ENCODE results near the gene C1orf21. TPM values are rescaled to one million over a fixed set of nuclear protein-coding genes. Genes with fewer than 3 reads are reported as not detected.

C1orf21 gene
- polyA plus RNA-seq, 3 donors from 2014 or later: 119 to 149 (median 130) TPM

GRCh38 chr1:184368354-184368753 is 18.5 kb upstream of the C1orf21 start:
- Mint-ChIP-seq H3K4me3 (no peak overlapping the region), H3K4me1 (no peaks in the 10 kb centered on the region), H3K27ac (no peak overlapping the region), H3K27me3 (ENCODE audit: low read depth in 3 of 3) (peaks cover 4 to 7% (median 4%) of the 10 kb centered on the region in 3 donors), H3K36me3 (no peaks in the 10 kb centered on the region), H3K9me3 (no peaks in the 10 kb centered on the region)
- DNase-seq: no peak

GRCh38 chr1:184370850-184371249 is 16.0 kb upstream of the C1orf21 start:
- H3K4me3 Mint-ChIP-seq: no peak overlapping the region
- no peaks in the 10 kb centered on the region for H3K4me1 Mint-ChIP-seq
- no peaks in the 10 kb centered on the region for H3K9me3 Mint-ChIP-seq
- no peaks in the 10 kb centered on the region for H3K36me3 Mint-ChIP-seq
- H3K27me3 Mint-ChIP-seq (ENCODE audit: low read depth in 3 of 3): peaks cover 2 to 4% (median 4%) of the 10 kb centered on the region in 3 donors
- no peak overlapping the region for H3K27ac Mint-ChIP-seq
- no peak for DNase-seq

GRCh38 chr1:184373155-184373554 is 13.7 kb upstream of the C1orf21 start:
- Mint-ChIP-seq H3K4me1 (peaks cover 0 to 1% of the 10 kb centered on the region in 2 donors), H3K27ac (no peak overlapping the region), H3K27me3 (ENCODE audit: low read depth in 3 of 3) (peaks cover 2 to 4% (median 4%) of the 10 kb centered on the region in 3 donors), H3K36me3 (no peaks in the 10 kb centered on the region), H3K9me3 (no peaks in the 10 kb centered on the region), H3K4me3 (no peak overlapping the region)
- DNase-seq: no peak

GRCh38 chr1:184376369-184376768 is 10.5 kb upstream of the C1orf21 start:
- Mint-ChIP-seq H3K27me3 (ENCODE audit: low read depth in 3 of 3) (peaks cover 2 to 8% (median 3%) of the 10 kb centered on the region in 3 donors), H3K4me1 (peaks cover 29 to 33% of the 10 kb centered on the region in 2 donors), H3K4me3 (no peak overlapping the region), H3K27ac (no peak overlapping the region), H3K36me3 (no peaks in the 10 kb centered on the region), H3K9me3 (no peaks in the 10 kb centered on the region)
- DNase-seq: no peak

DNA sequence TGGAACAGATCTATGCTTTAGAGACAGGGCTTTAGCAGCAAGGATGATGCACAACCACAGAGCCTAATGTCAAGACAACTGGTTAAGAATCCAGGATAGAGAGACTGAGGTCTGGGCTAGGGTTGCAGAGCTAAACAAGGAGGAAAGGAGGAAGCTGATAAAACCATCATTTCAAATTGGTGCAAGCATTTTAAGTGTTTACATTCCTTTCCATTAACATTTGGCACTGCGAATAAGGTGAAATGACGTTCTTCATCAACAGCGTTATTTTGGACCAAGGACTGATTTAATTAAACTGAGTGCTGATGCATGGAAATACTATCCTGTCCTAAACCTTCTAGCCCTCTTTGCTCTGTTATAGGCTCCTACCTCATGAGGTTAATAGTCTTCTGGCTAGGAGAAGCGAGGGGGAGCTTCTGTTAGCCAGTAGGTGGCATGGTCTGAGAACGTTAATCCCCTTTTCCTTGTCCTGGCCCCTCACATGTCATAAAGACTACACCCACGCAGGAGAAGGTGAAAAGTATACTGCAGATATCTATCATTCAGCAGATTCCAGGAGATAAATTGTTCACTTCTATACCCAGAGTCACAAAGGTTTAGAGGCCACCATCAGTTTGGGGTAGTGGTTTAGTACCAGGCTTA is 7.6 kb upstream of the C1orf21 start:
- no peaks in the 10 kb centered on the region for H3K36me3 Mint-ChIP-seq
- no peak for DNase-seq
- peaks cover 3 to 7% (median 4%) of the 10 kb centered on the region in 3 donors for H3K27me3 Mint-ChIP-seq (ENCODE audit: low read depth in 3 of 3)

DNA sequence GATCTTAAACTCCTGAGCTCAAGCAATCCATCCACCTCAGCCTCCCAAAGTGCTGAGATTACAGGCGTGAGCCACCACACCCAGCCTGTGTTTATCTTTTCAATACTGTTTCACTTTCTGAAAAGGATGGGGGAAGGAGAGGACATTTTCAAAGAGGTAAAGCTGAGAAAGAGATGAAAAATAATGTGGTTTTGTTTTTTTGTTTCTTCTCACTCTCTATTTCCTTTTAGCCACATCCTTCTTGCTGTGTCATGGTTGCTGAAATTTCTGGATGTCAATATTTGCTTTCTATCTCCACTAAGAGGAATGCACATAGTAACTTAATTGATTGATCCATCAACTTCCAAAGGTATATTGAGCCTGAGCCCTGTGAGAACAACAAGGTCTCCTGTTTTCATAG is 6.4 kb upstream of the C1orf21 start:
- peaks cover 33% of the 10 kb centered on the region in 2 donors for H3K4me1 Mint-ChIP-seq
- DNase-seq: peak; percentile 66 to 71 (median 69)
- H3K4me3 Mint-ChIP-seq: peak overlapping the region; percentile 4 to 63 (median 48)
- H3K9me3 Mint-ChIP-seq: no peaks in the 10 kb centered on the region
- no peaks in the 10 kb centered on the region for H3K36me3 Mint-ChIP-seq
- H3K27ac Mint-ChIP-seq: peak overlapping the region; percentile 71 to 83 (median 80)
- peaks cover 4 to 7% (median 6%) of the 10 kb centered on the region in 3 donors for H3K27me3 Mint-ChIP-seq (ENCODE audit: low read depth in 3 of 3)

More for the DNA sequence above, 7.6 kb upstream of the C1orf21 start:
- peak overlapping the region in 3 of 5 donors; percentile 22 to 33 (median 24) for H3K4me3 Mint-ChIP-seq
- H3K4me1 Mint-ChIP-seq: peaks cover 31 to 33% of the 10 kb centered on the region in 2 donors
- no peaks in the 10 kb centered on the region for H3K9me3 Mint-ChIP-seq
- peak overlapping the region in 3 of 6 donors; percentile 38 to 77 (median 43) for H3K27ac Mint-ChIP-seq

DNA sequence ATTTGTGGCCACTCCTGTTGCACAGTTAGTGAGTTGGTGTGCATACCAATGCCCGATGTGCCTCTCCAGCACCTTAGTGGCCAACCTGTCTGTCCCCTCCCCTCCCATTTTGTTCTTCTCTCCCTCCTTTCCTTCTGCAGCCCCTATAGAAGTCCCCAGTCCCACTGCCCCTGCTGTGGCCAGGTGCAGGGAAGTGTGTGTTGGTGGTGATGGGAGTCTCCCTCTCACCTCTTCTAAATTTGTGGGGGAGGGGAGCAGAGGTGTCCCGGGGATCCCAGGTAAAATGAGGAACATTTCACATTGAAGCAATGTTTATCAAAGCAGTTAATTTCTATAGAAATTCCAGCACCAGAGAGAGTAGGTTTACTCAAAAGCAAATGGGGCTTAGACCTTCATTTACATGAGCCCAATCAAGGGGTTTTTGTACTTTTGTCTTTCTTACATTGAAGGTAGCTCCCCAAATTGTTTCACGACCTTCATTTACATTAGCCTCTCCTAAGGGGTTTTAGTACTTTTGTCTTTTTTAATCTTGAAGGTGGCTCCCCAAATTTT is 3.0 kb upstream of the C1orf21 start:
- Mint-ChIP-seq H3K27ac (peak overlapping the region in 1 of 6 donors; percentile 37), H3K36me3 (no peaks in the 10 kb centered on the region), H3K4me3 (no peak overlapping the region), H3K27me3 (ENCODE audit: low read depth in 3 of 3) (peaks cover 11 to 36% (median 36%) of the 10 kb centered on the region in 3 donors), H3K9me3 (no peaks in the 10 kb centered on the region), H3K4me1 (peaks cover 42 to 44% of the 10 kb centered on the region in 2 donors)
- DNase-seq: no peak

- Mint-ChIP-seq H3K9me3 (no peaks in the 10 kb centered on the region), H3K27ac (peak overlapping the region; percentile 79 to 100 (median 95)), H3K4me3 (peak overlapping the region; percentile 83 to 96 (median 94)), H3K27me3 (ENCODE audit: low read depth in 3 of 3) (peaks cover 9 to 37% (median 33%) of the 10 kb centered on the region in 3 donors), H3K36me3 (no peaks in the 10 kb centered on the region), H3K4me1 (peaks cover 42 to 44% of the 10 kb centered on the region in 2 donors)
- no peak for DNase-seq
These were observed 941 bp upstream of the C1orf21 start for GRCh38 chr1:184385865-184386311.

GRCh38 chr1:184387069-184387475 is 243 bp downstream of the C1orf21 start:
- Mint-ChIP-seq H3K27me3 (ENCODE audit: low read depth in 3 of 3) (peaks cover 9 to 37% (median 33%) of the 10 kb centered on the region in 3 donors), H3K9me3 (no peaks in the 10 kb centered on the region), H3K36me3 (no peaks in the 10 kb centered on the region), H3K27ac (peak overlapping the region; percentile 86 to 100 (median 96)), H3K4me3 (peak overlapping the region; percentile 75 to 96 (median 94)), H3K4me1 (peaks cover 46 to 48% of the 10 kb centered on the region in 2 donors)
- DNase-seq: no peak

DNA sequence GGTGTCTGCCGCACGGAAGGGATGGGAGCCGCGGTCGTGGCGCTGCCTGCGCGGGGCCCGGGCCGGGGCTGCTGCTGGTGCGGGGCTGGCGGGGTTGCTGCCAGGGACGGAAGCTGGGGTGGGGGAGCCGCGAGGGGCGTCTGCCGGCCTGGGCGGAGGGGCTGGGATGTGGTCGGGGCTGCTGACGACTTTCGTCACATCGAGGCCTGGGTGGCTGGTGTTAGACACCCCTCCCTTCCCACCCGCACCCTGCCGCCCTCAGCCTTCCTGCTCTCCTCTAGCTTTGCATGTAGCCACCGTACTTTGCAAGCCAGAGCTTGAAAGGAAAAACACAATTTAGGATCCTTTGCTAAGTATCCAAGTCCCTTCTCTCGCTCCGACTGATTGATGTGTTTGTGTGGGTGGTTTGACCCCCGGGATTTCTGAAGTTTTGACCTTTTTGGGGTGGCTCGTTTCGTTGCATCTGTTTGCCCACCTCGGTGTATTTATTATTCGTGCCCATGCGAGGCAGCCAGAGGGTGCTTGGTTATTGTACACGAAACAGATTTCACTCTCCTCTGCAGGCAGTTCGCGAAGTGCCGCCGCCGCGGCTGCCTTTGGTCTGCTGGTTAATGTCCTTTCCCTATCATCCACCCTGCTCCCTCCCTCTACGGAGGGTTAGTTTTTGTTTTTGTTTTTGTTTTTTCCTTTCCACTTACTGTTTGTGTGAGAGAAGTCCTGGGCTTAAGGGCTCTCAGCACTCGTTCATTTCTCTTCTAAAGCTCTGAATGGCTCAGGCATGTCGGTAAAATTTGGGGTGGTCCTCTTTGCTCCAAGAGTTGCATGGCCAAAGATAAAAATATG is 868 bp downstream of the C1orf21 start:
- Mint-ChIP-seq H3K27me3 (ENCODE audit: low read depth in 3 of 3) (peaks cover 9 to 37% (median 33%) of the 10 kb centered on the region in 3 donors), H3K36me3 (no peaks in the 10 kb centered on the region), H3K4me1 (peaks cover 52% of the 10 kb centered on the region in 2 donors), H3K27ac (peak overlapping the region; percentile 98 to 100 (median 100)), H3K9me3 (no peaks in the 10 kb centered on the region), H3K4me3 (peak overlapping the region; percentile 94 to 99 (median 96))
- peak; percentile 95 to 96 (median 96) for DNase-seq

- Mint-ChIP-seq H3K4me3 (peak overlapping the region; percentile 94 to 99 (median 96)), H3K36me3 (peaks cover 0 to 5% (median 0%) of the 10 kb centered on the region in 3 donors), H3K27me3 (ENCODE audit: low read depth in 3 of 3) (peaks cover 12 to 37% (median 33%) of the 10 kb centered on the region in 3 donors), H3K9me3 (no peaks in the 10 kb centered on the region), H3K4me1 (peaks cover 59% of the 10 kb centered on the region in 2 donors), H3K27ac (peak overlapping the region; percentile 98 to 100 (median 100))
- DNase-seq: peak; percentile 59 to 68 (median 61)
These were observed 1.6 kb downstream of the C1orf21 start for GRCh38 chr1:184388319-184388889.

- H3K4me3 Mint-ChIP-seq: peak overlapping the region; percentile 94 to 99 (median 96)
- peak overlapping the region; percentile 98 to 100 (median 100) for H3K27ac Mint-ChIP-seq
- H3K9me3 Mint-ChIP-seq: no peaks in the 10 kb centered on the region
- DNase-seq: peak; percentile 52 to 61 (median 58)
- H3K27me3 Mint-ChIP-seq (ENCODE audit: low read depth in 3 of 3): peaks cover 9 to 37% (median 31%) of the 10 kb centered on the region in 3 donors
- peaks cover 0 to 6% (median 0%) of the 10 kb centered on the region in 3 donors for H3K36me3 Mint-ChIP-seq
- H3K4me1 Mint-ChIP-seq: peaks cover 64 to 65% of the 10 kb centered on the region in 2 donors
These were observed 2.1 kb downstream of the C1orf21 start for GRCh38 chr1:184388971-184389370.

DNA sequence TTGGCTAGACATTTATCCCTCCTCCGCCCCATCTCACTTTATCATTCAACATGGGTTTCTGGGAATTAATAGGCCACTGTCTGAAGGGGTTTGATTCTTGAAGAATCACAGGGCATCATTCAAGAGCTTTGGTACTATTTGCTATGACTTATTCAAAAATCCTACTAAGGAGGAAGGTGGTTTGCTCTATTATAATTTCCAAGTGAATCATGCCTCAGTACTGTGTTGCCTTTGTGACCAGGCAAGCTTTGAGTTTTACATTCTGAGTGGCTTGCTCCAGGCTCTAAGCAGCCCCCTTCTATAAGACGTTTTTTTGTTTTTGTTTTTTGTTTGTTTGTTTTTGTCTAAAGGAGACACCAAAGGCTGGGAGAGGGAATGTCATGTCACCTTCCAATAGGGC is 2.6 kb downstream of the C1orf21 start:
- no peak for DNase-seq
- Mint-ChIP-seq H3K36me3 (peaks cover 0 to 6% (median 0%) of the 10 kb centered on the region in 3 donors), H3K4me1 (peaks cover 69 to 70% of the 10 kb centered on the region in 2 donors), H3K27me3 (ENCODE audit: low read depth in 3 of 3) (peaks cover 9 to 37% (median 31%) of the 10 kb centered on the region in 3 donors), H3K27ac (peak overlapping the region; percentile 98 to 100 (median 100)), H3K4me3 (peak overlapping the region; percentile 94 to 99 (median 96)), H3K9me3 (no peaks in the 10 kb centered on the region)

Measured in immature natural killer cell (primary cell).